HepG2 (cell line): ENCODE data around the gene CTIF. TPM values are rescaled to one million over a fixed set of nuclear protein-coding genes. Genes with fewer than 3 reads are reported as not detected.

ENCODE experiments used
- DR1 ChIP-seq: sonication (generic); formaldehyde crosslinking; IDR thresholded peaks from 2 replicates; pipeline ENCODE4 v1.8.0; 2021; ENCODE audit warnings: mild to moderate bottlenecking, missing genetic modification reagents, inconsistent platforms
- HOXD1 ChIP-seq: sonication (generic); formaldehyde crosslinking; IDR thresholded peaks from 2 replicates; pipeline ENCODE4 v1.5.0; 2020; ENCODE audit warnings: missing genetic modification reagents
- MAFK ChIP-seq, 2 experiments: IDR thresholded peaks in 1 of 2; conservative IDR thresholded peaks in 1 of 2; 2 replicates each; pipeline ENCODE4 v1.6.1; 2011; ENCODE audit warnings: improper control_type of control experiment in 2 of 2, low read length in 2 of 2
- MTF1 ChIP-seq: sonication (generic); formaldehyde crosslinking; IDR thresholded peaks from 2 replicates; pipeline ENCODE4 v1.5.0; 2020; ENCODE audit warnings: missing genetic modification reagents
- NFKBIZ ChIP-seq: IDR thresholded peaks from 2 replicates; pipeline ENCODE4 v1.6.1; 2018; ENCODE audit warnings: missing genetic modification reagents, missing compliant biosample characterization
- PPARG ChIP-seq: conservative IDR thresholded peaks from 2 replicates; pipeline ENCODE4 v1.6.1; 2016; ENCODE audit warnings: missing biosample characterization, missing genetic modification reagents
- STAG1 ChIP-seq: sonication (generic); formaldehyde crosslinking; IDR thresholded peaks from 2 replicates; pipeline ENCODE4 v1.4.0; 2020; ENCODE audit warnings: missing genetic modification reagents
- TSC22D2 ChIP-seq: sonication (generic); formaldehyde crosslinking; IDR thresholded peaks from 2 replicates; pipeline ENCODE4 v1.5.1; 2020; ENCODE audit warnings: missing genetic modification reagents, mild to moderate bottlenecking, borderline replicate concordance
- ZNF224 ChIP-seq: sonication (generic); formaldehyde crosslinking; IDR thresholded peaks from 2 replicates; pipeline ENCODE4 v1.5.0; 2020; ENCODE audit warnings: mild to moderate bottlenecking, missing genetic modification reagents
- ZNF282 ChIP-seq: fragments of 450-650 bp; IDR thresholded peaks from 2 replicates; pipeline ENCODE4 v1.6.1; 2018; ENCODE audit not compliant: partially characterized antibody
- ZNF720 ChIP-seq: sonication (generic); formaldehyde crosslinking; IDR thresholded peaks from 2 replicates; pipeline ENCODE4 v1.4.0; 2020; ENCODE audit warnings: missing genetic modification reagents
- ZSCAN30 ChIP-seq: sonication (generic); formaldehyde crosslinking; IDR thresholded peaks from 2 replicates; pipeline ENCODE4 v1.5.0; 2020; ENCODE audit warnings: mild to moderate bottlenecking, missing genetic modification reagents
- polyA plus RNA-seq, 8 experiments: library from polyadenylated mRNA; depleted of rRNA in 3 of 8; stranded (reverse) in 7 of 8; unstranded in 1 of 8; fragments of >200 nt; fragmentation: Illumina TruSeq in 4 of 8; extraction: Trizol in 4 of 8; gene quantifications; 2 replicates each; pipeline versions ENCODE4 v1.2.1 to v1.2.3, GENCODE V29; 2011 to 2016; ENCODE audit warnings: low read depth in 4 of 8, missing spikeins in 1 of 8, mixed read lengths in 1 of 8; ENCODE audit not compliant: insufficient read depth in 1 of 8
- total RNA-seq, 5 experiments: library from RNA; depleted of rRNA; stranded (reverse); fragments of >200 nt; fragmentation: Illumina TruSeq; extraction: Trizol; gene quantifications; 2 replicates each; pipeline ENCODE4 v1.2.3, GENCODE V29; 2016; ENCODE audit warnings: low read depth in 1 of 5
- TF ChIP-seq, protein P1 (sequence below): sonication (generic); formaldehyde crosslinking; conservative IDR thresholded peaks from 2 replicates; pipeline ENCODE4 v1.4.0; 2020; ENCODE audit warnings: missing genetic modification reagents
- TF ChIP-seq, protein P2 (sequence below): sonication (generic); formaldehyde crosslinking; IDR thresholded peaks from 2 replicates; pipeline ENCODE4 v1.4.0; 2020; ENCODE audit warnings: low read depth, mild to moderate bottlenecking, missing genetic modification reagents
- TF ChIP-seq, protein P3 (sequence below): sonication (generic); formaldehyde crosslinking; conservative IDR thresholded peaks from 2 replicates; pipeline ENCODE4 v1.4.0; 2020; ENCODE audit warnings: missing genetic modification reagents
- TF ChIP-seq, protein P4 (sequence below): sonication (generic); formaldehyde crosslinking; IDR thresholded peaks from 2 replicates; pipeline ENCODE4 v1.4.0; 2020; ENCODE audit warnings: missing genetic modification reagents, mild to moderate bottlenecking, borderline replicate concordance
- TF ChIP-seq, protein P5 (sequence below): sonication (generic); formaldehyde crosslinking; IDR thresholded peaks from 2 replicates; pipeline ENCODE4 v1.4.0; 2020; ENCODE audit warnings: missing genetic modification reagents, low read depth, mild to moderate bottlenecking, borderline replicate concordance

Gene CTIF
- total and polyA plus RNA-seq, 2 of the 13 experiments (the other 11 are each of a cell fraction or from before 2014, with no cell fraction given): 18.2 to 28.0 TPM

DNA sequence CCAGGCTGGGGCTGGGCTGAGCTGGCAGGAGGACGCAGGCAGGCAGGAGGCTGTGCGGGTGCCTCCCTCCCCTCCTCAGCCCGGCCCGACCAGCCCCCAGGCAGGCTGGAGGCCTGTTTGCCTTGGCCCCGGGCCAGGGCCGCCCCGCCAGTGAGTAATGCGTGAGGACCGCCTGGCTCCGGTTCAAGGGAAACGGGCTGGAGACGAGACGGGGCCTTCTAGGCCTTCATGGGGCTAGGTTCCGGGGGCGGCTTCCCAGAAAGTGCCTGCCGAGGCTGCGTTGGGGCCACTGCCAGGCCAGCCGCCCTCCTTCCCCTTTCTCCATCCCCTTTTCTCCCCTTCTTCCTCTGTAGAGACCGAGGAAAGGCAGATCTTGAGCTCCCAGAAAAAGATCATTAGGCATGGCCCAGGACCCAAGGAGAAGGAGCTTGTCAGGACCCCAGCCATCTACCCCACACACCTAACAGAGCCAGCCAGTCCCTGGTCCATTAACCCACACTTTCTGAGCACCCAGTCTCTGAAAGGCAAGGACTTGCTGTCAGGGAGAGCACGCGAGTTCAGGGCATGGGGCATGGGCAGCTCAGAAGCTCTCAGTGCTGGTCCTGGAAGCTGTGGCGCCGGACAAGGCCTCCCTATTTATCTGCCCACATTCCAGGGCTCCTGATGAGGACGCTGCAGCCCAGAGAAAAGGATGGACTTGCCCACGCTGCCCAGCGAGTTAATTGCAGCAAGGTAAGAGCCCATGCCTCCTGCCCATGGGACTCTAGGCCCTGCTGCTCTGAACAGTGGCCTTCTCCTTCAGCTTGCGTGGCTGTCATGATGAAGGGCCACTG, 363.4 kb downstream of the CTIF start (continued):
- TF ChIP-seq, protein P1, sequence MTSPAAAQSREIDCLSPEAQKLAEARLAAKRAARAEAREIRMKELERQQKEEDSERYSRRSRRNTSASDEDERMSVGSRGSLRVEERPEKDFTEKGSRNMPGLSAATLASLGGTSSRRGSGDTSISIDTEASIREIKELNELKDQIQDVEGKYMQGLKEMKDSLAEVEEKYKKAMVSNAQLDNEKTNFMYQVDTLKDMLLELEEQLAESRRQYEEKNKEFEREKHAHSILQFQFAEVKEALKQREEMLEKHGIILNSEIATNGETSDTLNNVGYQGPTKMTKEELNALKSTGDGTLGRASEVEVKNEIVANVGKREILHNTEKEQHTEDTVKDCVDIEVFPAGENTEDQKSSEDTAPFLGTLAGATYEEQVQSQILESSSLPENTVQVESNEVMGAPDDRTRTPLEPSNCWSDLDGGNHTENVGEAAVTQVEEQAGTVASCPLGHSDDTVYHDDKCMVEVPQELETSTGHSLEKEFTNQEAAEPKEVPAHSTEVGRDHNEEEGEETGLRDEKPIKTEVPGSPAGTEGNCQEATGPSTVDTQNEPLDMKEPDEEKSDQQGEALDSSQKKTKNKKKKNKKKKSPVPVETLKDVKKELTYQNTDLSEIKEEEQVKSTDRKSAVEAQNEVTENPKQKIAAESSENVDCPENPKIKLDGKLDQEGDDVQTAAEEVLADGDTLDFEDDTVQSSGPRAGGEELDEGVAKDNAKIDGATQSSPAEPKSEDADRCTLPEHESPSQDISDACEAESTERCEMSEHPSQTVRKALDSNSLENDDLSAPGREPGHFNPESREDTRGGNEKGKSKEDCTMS (CRISPR knock-in tag): no peak
- TF ChIP-seq, protein P2, sequence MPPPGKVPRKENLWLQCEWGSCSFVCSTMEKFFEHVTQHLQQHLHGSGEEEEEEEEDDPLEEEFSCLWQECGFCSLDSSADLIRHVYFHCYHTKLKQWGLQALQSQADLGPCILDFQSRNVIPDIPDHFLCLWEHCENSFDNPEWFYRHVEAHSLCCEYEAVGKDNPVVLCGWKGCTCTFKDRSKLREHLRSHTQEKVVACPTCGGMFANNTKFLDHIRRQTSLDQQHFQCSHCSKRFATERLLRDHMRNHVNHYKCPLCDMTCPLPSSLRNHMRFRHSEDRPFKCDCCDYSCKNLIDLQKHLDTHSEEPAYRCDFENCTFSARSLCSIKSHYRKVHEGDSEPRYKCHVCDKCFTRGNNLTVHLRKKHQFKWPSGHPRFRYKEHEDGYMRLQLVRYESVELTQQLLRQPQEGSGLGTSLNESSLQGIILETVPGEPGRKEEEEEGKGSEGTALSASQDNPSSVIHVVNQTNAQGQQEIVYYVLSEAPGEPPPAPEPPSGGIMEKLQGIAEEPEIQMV (CRISPR knock-in tag): peak; percentile 85
- TF ChIP-seq ZNF224 (CRISPR knock-in tag) (no peak), PPARG (CRISPR knock-in tag) (peak; percentile 56; the same call in 1 of the 2 replicates), STAG1 (CRISPR knock-in tag) (peak; percentile 54), NFKBIZ (CRISPR knock-in tag) (peak; percentile 66; the same call in 1 of the 2 replicates), DR1 (peak; percentile 77), HOXD1 (CRISPR knock-in tag) (peak; percentile 45; the same call in 1 of the 2 replicates), ZSCAN30 (CRISPR knock-in tag) (no peak), TSC22D2 (CRISPR knock-in tag) (no peak), MAFK (conservative IDR thresholded peaks at IDR 0.05 in 1 of 2, IDR thresholded peaks at IDR 0.05 in 1 of 2; ENCODE audit: low read length in 2 of 2) (no peak), ZNF282 (no peak), ZNF720 (CRISPR knock-in tag) (no peak), MTF1 (CRISPR knock-in tag) (no peak)
- TF ChIP-seq, protein P3, sequence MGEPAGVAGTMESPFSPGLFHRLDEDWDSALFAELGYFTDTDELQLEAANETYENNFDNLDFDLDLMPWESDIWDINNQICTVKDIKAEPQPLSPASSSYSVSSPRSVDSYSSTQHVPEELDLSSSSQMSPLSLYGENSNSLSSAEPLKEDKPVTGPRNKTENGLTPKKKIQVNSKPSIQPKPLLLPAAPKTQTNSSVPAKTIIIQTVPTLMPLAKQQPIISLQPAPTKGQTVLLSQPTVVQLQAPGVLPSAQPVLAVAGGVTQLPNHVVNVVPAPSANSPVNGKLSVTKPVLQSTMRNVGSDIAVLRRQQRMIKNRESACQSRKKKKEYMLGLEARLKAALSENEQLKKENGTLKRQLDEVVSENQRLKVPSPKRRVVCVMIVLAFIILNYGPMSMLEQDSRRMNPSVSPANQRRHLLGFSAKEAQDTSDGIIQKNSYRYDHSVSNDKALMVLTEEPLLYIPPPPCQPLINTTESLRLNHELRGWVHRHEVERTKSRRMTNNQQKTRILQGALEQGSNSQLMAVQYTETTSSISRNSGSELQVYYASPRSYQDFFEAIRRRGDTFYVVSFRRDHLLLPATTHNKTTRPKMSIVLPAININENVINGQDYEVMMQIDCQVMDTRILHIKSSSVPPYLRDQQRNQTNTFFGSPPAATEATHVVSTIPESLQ (CRISPR knock-in tag): no peak
- TF ChIP-seq, protein P4, sequence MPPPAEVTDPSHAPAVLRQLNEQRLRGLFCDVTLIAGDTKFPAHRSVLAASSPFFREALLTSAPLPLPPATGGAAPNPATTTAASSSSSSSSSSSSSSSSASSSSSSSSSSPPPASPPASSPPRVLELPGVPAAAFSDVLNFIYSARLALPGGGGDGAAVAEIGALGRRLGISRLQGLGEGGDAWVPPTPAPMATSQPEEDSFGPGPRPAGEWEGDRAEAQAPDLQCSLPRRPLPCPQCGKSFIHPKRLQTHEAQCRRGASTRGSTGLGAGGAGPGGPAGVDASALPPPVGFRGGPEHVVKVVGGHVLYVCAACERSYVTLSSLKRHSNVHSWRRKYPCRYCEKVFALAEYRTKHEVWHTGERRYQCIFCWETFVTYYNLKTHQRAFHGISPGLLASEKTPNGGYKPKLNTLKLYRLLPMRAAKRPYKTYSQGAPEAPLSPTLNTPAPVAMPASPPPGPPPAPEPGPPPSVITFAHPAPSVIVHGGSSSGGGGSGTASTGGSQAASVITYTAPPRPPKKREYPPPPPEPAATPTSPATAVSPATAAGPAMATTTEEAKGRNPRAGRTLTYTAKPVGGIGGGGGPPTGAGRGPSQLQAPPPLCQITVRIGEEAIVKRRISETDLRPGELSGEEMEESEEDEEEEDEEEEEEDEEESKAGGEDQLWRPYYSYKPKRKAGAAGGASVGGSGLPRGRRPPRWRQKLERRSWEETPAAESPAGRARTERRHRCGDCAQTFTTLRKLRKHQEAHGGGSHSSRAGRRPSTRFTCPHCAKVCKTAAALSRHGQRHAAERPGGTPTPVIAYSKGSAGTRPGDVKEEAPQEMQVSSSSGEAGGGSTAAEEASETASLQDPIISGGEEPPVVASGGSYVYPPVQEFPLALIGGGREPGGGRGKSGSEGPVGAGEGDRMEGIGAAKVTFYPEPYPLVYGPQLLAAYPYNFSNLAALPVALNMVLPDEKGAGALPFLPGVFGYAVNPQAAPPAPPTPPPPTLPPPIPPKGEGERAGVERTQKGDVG: peak; percentile 72; the same call in 1 of the 2 replicates
- TF ChIP-seq, protein P5, sequence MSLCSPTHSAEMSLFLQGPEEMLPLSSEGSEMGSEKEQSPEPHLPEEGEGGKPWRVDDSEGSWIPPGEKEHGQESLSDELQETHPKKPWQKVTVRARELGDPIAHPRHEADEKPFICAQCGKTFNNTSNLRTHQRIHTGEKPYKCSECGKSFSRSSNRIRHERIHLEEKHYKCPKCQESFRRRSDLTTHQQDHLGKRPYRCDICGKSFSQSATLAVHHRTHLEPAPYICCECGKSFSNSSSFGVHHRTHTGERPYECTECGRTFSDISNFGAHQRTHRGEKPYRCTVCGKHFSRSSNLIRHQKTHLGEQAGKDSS (CRISPR knock-in tag): peak; percentile 70; the same call in 1 of the 2 replicates
